K562 (cell line): Measurements from ENCODE around the gene GALNS.

Experiments
- GABPA ChIP-seq: fragments of 200-800 bp; sonication (Bioruptor generic); conservative IDR thresholded peaks from 2 replicates; pipeline ENCODE4 v1.6.1; 2016; ENCODE audit warnings: low read depth, missing genetic modification characterization, missing compliant biosample characterization
- TARDBP ChIP-seq: fragments of 450-650 bp; IDR thresholded peaks from 2 replicates; pipeline ENCODE4 v1.6.1; 2016
- TF ChIP-seq, protein P1 (sequence below), 2 experiments: fragments of 450-650 bp; IDR thresholded peaks; 2 replicates each; pipeline ENCODE4 v1.6.1; 2016; ENCODE audit warnings: mild to moderate bottlenecking in 2 of 2, borderline replicate concordance in 1 of 2, low read depth in 1 of 2, moderate library complexity in 1 of 2

DNA sequence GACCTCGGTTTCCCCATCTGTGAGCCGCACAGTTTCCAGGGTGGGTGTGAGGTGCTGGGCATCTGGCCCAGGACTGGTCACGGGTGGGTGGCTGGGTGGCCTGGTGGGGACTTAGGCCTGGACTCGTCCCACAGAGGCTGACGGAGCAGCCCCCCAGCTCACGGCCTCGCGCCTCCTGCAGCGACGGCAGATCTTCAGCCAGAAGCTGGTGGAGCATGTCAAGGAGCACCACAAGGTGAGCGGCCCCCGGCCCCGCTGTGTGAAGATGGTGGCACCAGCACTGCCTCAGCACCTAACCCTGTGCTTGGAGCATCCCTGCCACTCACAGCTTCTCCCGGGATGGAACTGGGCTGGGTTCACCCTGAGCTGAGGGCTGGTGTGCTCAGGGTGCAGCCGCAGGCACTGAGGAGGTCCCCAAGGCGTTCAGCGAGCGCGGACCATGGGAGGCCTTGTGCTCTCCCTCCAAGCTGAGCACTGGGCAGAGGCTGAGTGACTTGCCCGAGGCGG, 50.8 kb downstream of the GALNS start:
- TF ChIP-seq GABPA (tag) (no peak), TARDBP (no peak)
- TF ChIP-seq, protein P1, sequence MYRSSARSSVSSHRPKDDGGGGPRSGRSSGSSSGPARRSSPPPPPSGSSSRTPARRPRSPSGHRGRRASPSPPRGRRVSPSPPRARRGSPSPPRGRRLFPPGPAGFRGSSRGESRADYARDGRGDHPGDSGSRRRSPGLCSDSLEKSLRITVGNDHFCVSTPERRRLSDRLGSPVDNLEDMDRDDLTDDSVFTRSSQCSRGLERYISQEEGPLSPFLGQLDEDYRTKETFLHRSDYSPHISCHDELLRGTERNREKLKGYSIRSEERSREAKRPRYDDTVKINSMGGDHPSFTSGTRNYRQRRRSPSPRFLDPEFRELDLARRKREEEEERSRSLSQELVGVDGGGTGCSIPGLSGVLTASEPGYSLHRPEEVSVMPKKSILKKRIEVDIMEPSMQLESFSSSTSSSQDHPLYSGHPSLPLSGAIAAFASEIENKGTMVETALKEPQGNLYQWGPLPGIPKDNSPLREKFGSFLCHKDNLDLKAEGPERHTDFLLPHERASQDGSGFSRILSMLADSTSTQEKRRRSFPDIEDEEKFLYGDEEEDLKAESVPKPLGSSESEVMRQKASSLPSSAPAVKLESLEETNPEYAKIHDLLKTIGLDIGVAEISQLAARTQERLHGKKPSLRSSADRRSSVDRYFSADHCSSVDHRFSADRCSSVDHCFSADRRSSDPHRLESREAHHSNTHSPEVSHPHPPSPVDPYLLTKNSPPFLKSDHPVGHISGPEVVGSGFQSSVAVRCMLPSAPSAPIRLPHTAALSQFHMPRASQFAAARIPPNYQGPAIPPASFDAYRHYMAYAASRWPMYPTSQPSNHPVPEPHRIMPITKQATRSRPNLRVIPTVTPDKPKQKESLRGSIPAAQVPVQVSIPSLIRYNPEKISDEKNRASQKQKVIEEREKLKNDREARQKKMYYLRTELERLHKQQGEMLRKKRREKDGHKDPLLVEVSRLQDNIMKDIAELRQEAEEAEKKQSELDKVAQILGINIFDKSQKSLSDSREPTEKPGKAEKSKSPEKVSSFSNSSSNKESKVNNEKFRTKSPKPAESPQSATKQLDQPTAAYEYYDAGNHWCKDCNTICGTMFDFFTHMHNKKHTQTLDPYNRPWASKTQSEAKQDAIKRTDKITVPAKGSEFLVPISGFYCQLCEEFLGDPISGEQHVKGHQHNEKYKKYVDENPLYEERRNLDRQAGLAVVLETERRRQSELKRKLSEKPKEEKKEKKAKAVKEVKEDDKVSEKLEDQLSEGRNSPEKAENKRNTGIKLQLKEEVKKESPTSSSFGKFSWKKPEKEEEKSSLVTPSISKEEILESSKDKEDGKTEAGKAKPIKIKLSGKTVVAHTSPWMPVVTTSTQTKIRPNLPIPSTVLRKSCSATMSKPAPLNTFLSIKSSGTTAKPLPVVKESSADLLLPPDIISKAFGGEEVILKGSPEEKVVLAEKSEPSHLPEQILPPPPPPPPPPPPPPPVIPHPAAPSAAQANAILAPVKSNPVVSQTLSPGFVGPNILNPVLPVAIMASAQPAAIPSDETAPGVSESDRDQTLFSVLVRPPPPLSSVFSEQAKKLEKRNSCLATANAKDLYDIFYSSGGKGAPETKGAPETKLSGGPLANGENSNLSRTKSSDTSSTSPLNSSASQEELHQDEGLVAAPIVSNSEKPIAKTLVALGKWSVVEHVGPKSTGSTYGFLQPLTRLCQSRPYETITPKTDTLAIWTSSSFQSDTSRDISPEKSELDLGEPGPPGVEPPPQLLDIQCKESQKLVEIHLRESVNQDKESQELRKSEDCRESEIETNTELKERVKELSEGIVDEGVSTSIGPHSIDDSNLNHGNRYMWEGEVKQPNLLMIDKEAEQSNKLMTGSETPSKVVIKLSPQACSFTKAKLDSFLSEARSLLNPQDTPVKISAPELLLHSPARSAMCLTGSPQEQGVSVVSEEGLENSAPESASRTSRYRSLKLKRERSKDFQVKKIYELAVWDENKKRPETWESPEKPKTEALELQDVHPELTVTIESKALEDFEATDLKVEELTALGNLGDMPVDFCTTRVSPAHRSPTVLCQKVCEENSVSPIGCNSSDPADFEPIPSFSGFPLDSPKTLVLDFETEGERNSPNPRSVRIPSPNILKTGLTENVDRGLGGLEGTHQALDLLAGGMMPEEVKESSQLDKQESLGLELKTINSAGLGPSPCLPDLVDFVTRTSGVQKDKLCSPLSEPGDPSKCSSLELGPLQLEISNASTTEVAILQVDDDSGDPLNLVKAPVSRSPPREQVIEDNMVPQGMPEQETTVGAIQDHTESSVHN (IDR thresholded peaks at IDR 0.05; ENCODE audit: borderline replicate concordance in 1 of 2, low read depth in 1 of 2): no peak
